ENCODE results near the gene SWI5.

DNA sequence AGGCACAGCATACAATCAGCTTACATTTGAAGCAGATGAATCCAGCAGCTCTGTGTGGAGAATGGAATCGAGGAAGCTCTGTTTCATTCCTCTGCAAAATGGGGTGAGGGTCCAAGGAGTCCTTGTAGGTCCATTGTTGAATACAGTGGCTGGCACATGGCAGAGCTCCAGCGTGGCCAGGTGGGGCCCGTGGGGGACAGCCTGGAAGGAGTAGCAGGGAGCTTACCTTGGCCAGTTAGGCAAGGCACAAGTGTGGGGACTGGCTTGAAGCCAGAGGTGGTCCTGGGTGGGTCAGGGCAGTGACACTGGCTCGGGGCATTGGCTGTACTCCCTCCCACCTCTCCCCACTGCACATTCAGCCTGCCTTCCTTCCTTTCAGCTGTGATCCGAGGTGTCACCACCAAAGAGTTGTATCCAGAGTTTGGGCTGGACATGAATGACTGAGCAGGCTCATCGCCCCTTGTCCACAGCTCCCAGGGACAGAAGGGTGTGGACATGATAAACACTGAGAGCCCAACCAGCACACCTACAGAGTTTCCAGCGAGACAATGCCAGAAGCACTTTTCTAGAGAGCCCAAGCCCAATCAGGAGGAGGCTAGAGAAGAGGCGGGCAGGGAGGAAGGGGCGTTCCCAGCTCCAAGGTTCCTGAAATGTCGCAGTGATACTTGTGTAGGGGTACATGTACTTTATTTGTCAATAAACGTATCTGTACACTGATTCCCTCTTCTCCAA lies 12.4 kb downstream of the SWI5 start:
- TF ChIP-seq, protein P1, sequence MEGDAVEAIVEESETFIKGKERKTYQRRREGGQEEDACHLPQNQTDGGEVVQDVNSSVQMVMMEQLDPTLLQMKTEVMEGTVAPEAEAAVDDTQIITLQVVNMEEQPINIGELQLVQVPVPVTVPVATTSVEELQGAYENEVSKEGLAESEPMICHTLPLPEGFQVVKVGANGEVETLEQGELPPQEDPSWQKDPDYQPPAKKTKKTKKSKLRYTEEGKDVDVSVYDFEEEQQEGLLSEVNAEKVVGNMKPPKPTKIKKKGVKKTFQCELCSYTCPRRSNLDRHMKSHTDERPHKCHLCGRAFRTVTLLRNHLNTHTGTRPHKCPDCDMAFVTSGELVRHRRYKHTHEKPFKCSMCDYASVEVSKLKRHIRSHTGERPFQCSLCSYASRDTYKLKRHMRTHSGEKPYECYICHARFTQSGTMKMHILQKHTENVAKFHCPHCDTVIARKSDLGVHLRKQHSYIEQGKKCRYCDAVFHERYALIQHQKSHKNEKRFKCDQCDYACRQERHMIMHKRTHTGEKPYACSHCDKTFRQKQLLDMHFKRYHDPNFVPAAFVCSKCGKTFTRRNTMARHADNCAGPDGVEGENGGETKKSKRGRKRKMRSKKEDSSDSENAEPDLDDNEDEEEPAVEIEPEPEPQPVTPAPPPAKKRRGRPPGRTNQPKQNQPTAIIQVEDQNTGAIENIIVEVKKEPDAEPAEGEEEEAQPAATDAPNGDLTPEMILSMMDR (IDR thresholded peaks at IDR 0.05; ENCODE audit: insufficient read depth, low read depth, low read length), result no peak
- TF ChIP-seq EZH2 (IDR thresholded peaks at IDR 0.05; ENCODE audit: insufficient read depth, low read length), result no peak

All from astrocyte (in vitro differentiated cells and primary cell).